T-helper 22 cell (primary cell): Measurements from ENCODE around the gene HIVEP1.

Experiments
- DNase-seq: peaks from one replicate; pipeline ENCODE4 v3.0.0-alpha.2; 2020; ENCODE audit warnings: low read depth

The HIVEP1 gene

GRCh38 chr6:11994875-11995461 lies 17.1 kb upstream of the HIVEP1 start:
- DNase-seq, result no peak

GRCh38 chr6:11996751-11997150 lies 15.4 kb upstream of the HIVEP1 start:
- DNase-seq, result no peak

DNA sequence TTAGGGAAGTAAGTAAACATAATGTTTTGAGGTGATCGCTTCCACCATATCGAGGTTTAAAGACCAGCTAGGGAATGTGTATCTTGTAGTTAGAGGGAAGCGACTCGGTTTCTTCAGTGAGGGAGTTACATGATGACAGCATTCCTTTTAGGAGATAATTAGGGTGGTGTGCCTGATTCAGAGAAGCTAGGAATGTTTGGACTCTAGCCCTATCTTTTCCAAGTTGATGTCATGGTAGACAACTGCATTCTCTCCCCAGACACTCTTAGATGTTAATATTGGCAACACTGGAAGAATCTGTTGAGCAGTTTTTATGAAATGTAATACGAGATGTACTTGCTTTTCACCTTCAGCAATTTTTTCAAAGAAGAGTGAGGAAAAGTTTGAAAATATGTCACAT lies 12.9 kb upstream of the HIVEP1 start:
- DNase-seq, result no peak

DNA sequence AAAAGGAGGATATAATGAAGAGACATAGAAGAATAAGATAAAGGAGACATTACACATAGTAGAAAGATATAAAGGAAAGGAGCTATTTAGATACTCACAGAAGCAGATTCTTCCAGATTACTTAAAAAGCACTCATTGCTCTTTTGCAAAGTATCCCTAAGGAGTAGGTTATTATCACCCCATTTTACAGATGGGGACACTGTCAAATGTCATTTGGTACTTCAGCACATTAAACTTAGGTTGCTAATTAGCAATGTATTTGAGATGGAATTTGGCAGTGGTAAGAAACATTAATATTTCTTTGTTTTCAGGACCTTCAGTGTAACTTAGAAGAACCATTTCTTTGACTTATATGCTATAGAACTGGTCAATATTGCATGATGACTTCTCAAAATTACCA lies 11.9 kb upstream of the HIVEP1 start:
- no peak for DNase-seq

GRCh38 chr6:12001004-12001705 lies 11.0 kb upstream of the HIVEP1 start:
- DNase-seq, result no peak

DNA sequence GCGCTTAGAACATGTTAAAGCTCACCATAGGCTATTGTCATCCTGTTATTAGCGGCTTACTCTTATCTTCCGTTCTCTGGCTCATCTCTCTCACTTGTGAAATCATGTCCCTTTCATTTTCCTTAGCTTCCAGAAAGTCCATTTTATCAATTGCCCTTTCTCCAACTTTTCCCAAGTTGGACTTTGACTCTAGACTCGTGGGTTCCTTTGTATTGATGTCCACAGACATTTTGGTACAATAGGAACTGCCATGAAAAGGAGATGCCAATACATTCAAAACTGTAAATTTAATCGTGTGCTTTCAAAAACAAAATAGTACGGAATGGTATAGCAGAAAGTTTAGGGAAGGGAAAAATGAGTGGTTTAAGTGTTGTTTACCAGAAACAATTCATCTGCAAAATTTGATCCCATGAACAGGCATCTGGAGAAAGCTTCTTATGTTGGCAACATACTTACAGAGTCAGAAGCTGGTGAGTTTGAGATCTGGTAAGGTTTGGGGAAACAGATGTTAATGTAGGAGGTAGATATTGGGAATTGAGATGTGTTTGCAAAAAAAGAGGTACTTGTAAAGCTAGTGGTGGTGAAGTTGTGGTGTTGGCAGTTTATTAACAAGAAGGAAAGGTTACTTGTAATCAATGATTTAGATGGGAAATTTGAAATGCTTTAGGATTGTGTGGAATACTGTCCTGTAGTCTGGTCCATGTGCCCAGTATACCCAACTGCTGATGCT lies 10.2 kb upstream of the HIVEP1 start:
- DNase-seq, result no peak

DNA sequence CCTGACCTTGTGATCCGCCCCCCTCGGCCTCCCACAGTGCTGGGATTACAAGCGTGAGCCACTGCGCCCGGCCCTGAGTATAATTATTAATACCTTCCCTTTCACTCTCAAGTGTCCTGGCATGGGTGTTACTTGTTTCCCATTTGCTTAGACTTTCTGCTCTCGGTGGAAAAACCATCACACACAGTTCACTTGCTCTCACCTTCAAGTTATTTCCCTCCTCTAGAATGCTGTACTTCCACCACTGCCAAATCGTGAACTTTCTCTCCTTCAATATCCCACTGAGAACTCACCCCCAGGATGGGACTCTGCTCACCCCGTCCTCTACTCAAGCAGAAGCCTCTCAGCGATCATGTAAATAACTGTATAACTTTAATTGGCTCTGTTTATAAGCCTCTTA lies 4.6 kb upstream of the HIVEP1 start:
- DNase-seq, result no peak

DNA sequence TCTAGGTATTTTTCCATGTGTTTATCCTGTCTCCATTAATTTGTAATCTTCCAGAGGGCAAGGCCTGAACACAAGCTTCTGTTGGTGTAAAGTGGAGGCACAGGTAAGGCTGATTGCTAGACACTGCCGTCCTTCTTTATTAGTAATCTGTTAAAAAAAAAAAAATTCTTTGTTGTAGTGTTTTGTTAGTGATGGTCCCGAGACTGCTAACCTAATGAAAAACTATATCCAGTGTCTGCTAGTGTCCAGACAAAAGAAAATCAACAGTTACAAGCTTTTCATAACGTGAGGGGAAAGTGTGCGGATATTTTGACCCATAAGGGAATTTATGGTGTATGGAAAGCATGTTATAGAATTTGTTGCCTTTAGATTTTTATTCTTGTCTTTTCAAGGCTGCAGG lies 4.2 kb upstream of the HIVEP1 start:
- DNase-seq, result no peak

DNA sequence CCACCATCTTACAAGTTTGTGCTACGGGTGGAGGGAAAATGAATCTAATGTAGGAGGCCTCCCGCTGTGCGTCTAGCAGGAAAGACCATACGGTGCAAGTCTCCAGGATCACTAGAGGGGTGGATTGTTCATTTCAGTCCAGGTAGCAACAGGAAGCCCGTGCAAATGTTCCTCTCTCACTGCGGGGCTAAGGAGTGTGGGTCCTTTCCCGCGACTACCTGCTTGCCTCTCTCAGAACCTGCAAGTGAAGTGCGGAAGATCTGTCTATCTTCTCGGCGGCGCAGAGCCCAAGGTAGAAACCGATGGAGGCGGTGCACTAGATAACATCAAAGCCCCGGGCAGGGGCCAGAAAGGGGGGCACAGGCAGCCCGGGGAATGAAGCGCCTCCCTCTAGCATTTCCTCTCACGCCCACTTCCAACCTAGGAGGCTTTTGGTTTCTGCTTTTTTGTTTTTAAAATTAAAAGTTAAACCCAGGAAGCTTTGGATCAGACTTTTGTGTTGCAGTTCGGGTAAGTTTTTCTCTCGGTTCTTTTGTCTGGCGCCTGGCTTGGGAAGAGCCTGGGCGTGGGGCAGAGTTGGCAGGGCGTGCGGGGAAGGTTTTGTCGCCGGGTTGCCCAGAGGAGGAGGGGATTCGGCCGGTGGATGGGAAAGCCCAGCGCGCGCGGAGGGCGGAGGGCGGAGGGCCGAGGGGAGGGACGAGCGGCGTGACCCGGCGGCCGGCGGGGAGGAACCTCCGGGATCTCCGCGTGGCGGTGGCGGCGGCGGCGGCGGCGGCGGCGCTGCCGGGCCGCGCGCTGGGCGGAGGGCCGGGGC lies 3.5 kb upstream of the HIVEP1 start:
- peak; percentile 85 for DNase-seq

DNA sequence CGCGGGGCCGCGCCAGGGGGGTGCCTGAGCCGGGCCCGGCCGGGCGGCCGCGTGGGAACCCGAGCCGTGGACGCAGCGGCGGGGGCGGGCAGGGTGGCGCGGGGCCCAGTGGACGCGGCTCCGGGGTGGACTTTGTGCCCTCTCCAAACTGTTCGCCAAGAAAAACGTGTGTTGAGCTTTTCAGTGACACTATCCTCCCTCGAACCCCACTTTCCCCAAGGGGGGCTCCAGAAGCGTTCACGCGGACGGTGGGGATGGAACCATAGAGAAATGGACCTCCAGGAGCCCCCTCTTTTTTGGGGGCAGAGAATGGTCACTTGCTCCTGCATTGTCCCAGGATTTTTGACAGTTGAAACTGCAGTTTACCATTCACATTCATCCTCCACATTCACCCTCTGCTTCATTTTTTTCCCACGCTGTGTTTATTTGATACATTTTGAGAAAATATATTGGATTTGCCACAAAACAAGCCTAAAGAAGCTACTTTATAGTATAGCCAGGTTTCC lies 2.9 kb upstream of the HIVEP1 start:
- no peak for DNase-seq

DNA sequence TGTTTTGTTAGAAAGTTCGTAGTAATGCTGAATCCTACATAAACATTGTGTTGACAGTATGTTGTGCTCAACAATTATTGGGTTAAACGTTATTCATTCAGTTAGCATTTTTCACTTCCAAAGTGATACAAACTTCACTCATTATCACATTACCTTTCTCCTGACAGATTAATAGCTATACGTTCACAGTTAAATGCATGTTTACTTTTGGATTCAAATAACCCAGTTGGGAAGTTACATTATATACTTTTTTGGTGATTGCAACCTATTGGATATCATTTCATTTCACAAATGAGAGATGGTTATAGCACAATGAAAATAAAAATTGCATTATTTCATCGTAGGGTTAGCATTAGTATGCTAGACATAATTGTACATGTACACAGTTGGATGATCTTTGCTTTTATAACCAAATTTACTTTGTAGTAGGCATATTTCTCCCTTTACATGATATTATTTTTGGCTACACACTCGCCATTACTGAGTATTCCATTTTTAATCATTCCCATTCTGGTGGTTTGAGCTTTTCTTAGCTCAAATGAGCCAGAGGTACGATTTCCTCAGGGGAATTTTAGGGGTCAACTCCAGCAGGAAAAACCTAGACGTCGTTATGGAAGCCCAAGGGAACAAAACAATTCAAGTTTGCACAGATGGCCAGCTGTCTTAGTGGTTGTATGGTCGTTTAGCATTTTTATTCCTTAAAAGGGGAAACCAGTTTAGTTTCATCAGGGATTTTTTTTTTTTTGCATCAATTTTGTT lies 2.1 kb upstream of the HIVEP1 start:
- no peak for DNase-seq

DNA sequence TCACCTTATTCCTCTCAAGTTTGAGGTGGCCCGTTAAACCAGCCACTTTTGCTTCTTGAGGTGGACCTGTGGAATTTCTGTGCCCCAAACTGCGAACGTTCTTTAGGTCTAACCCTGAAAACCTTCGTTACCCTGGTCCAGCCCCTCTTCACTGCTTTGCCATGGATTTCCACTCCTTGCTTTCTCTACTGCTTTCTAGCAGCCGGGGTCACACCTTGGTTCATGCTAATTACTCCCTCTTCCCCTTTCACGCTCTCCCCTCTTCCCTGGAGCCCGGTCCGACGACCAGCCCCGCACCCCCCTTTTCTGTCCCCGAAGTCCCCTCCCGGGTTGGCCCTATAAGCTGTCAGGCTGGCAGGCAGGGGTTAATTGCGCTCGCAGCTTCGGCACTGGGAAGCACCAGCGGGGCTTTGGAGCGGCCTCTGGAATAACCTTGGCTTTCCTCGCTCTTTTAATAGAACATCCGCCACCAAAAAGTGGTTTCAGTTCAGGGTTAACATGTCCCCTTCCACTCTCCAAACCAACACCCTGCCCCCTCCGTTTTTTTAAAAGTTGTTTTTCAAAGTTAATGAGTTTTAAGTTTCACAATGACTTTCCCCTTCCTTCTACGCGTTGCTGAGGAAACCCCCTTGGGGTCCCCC lies 1.4 kb upstream of the HIVEP1 start:
- no peak for DNase-seq

GRCh38 chr6:12011276-12012037 lies 655 bp upstream of the HIVEP1 start:
- DNase-seq, result peak; percentile 98

DNA sequence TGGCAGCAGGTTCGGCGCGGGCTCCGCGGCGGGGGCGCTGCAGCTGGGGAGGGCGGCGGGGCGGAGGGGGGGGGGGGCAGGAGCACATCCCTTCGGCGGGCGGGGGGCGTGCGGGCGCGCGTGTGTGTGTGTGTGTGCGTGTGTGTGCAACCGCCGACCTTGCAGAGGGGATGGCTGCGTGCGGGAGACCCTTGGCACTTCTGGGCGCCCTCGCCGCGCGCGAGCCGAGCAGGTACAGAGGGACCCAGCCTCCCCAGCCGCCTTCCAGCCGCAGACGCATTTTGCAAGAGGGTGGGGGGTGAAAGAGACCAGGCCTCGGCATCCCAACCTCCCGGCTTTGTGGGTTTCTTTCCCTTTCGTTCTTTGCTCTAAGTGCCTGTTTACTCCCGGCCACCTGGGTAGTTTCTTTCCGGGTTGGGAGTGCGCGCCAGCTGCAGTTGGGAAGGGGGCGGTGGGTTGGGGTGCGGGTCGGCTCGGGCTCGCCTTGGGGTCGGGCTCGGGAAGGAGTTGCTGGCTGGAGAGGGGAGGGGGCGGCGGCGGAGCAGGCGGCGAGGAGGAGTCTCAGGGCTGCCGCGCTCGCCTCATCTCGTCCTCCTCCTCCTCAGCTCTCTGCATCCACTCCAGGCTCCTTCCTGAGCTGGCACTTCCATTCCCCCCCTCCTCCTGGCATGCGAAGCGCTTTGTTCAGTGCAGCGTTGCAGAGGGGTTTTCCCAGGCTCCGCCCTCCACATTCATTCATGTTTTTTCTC lies 620 bp downstream of the HIVEP1 start:
- peak; percentile 78 for DNase-seq

DNA sequence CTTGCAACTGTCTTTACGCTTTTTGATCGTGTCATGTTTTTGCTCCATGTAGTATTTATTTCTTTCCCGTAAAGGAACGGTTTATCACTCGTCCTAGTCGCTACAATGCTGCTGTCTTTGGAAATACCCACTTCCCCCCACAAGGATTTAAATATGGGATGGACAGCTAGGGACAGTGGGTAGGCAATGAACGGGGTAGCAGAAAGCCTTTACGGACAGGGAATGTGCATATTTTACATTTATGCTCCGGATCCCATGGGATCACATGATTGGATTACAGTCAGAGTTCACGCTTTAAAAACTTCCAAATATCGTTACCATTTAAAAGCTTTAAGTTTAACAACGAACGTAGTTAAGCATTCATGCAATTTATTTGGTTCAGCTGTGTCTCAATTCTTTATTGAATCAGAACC lies 1.2 kb downstream of the HIVEP1 start:
- no peak for DNase-seq

DNA sequence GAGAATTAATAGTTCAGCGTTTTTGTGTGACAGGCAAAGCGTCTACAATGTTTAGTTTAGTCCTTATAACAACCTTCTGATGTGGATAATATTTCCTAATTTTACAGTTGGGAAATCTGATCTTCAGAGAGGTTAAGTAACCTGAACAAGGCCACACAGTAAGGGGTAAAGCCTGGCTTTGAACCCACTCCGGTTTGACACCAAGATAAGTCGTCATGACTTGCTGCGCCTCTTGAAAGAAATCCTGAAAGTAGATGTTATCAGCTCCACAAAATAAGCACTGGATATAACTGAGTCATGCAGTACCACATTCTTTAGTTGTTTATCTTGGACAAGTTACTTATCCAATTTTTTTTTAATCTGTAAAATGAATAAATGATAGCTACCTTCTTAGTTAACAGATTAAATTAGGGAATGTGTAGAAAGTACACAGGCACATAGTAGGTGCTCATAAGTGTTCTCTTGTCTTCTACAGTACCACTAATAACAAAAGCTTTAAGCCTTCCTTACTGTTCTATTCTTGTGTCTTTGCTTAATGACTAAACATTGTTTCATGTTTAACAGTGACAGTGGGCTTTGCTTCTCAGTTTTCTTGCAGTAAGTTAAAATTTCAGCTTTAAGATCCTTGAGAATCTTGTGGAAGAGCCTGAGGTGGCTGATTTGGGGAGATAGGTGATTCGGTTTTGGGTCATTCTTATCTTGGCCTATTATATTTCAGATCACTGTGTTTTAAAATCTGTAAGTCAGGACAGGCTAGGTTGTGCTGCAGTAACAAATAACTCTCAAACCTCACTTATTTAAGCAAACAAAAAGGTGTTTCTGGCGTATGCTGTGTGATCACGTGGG lies 2.1 kb downstream of the HIVEP1 start:
- no peak for DNase-seq

GRCh38 chr6:12014873-12015149 lies 2.7 kb downstream of the HIVEP1 start:
- no peak for DNase-seq

DNA sequence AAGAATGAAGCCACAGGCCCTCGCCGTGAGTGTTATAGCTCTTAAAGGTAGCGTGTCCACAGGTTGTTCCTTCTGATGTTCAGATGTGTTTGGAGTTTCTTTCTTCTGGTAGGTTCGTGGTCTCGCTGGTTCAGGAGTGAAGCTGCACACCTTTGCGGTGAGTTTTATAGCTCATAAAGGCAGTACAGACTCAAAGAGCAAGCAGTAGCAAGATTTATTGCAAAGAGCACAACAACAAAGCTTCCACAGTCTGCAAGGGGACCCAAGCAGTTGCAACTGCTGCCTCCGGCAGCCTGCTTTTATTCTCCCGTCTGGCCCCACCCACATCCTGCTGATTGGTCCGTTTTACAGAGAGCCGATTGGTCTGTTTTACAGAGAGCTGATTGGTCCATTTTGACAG lies 5.2 kb downstream of the HIVEP1 start:
- DNase-seq, result no peak

DNA sequence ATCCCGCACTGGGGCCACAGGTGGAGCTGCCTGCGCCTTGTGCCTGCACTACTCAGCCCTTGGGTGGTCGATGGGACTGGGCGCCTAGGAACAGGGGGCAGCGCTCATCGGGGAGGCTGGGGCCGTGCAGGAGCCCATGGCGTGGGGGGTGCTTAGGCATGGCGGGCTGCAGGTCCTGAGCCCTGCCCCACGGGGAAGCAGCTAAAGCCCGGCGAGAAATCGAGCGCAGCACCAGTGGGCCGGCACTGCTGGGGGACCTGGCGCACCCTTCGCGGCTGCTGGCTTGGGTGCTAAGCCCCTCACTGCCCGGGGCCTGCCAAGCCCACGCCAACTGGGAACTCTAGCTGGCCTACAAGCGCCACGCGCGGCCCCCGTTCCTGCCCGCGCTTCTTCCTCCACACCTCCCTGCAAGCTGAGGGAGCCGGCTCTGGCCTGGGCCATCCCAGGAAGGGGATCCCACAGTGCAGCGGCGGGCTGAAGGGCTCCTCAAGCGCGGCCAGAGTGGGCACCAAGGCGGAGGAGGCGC lies 5.8 kb downstream of the HIVEP1 start:
- DNase-seq, result no peak
